Fibroblast of lung (primary cell): Measurements from ENCODE around the gene NFE2L3. TPM values are rescaled to one million over a fixed set of nuclear protein-coding genes. Genes with fewer than 3 reads are reported as not detected.
"Not testable (repeated sequence)": the region's sequence is repeated elsewhere in the genome, so short reads cannot be mapped to it uniquely, and the experiment has no call there.

Experiments used
- DNase-seq, 2 donors: peaks; one replicate each; pipeline versions ENCODE4 v3.0.0 to v3.0.0-alpha.2; 2010; ENCODE audit warnings: low read depth in 2 of 2
- H2AFZ ChIP-seq: 2 replicates; pipeline ENCODE4 v1.5.1; 2012; ENCODE audit warnings: low read length, control low read depth, inconsistent platforms
- H3K27ac ChIP-seq: 2 replicates; pipeline ENCODE4 v1.5.1; 2011; ENCODE audit warnings: low read length, control low read depth; ENCODE audit not compliant: insufficient read depth
- H3K27me3 ChIP-seq: 2 replicates; pipeline ENCODE4 v1.5.1; 2011; ENCODE audit warnings: mild to moderate bottlenecking, low read length; ENCODE audit not compliant: control insufficient read depth, insufficient read depth
- H3K36me3 ChIP-seq: 2 replicates; pipeline ENCODE4 v1.5.1; 2011; ENCODE audit warnings: low read length; ENCODE audit not compliant: control insufficient read depth, insufficient read depth
- H3K4me1 ChIP-seq: 2 replicates; pipeline ENCODE4 v1.5.1; 2011; ENCODE audit warnings: low read length; ENCODE audit not compliant: control insufficient read depth, insufficient read depth; ENCODE audit errors: extremely low read depth
- H3K4me2 ChIP-seq: 2 replicates; pipeline ENCODE4 v1.5.1; 2011; ENCODE audit warnings: low read length, control low read depth; ENCODE audit not compliant: insufficient read depth; ENCODE audit errors: extremely low read depth
- H3K4me3 ChIP-seq, 4 experiments: fragments of 200-600 bp in 1 of 4; sonication (generic) in 1 of 4; replicated peaks in 1 of 4; 2 replicates each; pipeline ENCODE4 v1.5.1; 2011 to 2016; ENCODE audit warnings: low read length in 4 of 4, low read depth in 3 of 4, mild to moderate bottlenecking in 3 of 4, control low read depth in 2 of 4, inconsistent platforms in 1 of 4, mixed read lengths in 1 of 4; ENCODE audit not compliant: insufficient read depth in 1 of 4; ENCODE audit errors: control extremely low read depth in 1 of 4
- H3K79me2 ChIP-seq: 2 replicates; pipeline ENCODE4 v1.5.1; 2012; ENCODE audit warnings: mild to moderate bottlenecking, low read length, inconsistent platforms; ENCODE audit not compliant: control insufficient read depth, insufficient read depth
- H3K9ac ChIP-seq: 2 replicates; pipeline ENCODE4 v1.5.1; 2011; ENCODE audit warnings: mild to moderate bottlenecking, low read length, control low read depth; ENCODE audit not compliant: insufficient read depth
- H3K9me3 ChIP-seq: 2 replicates; pipeline ENCODE4 v1.5.1; 2012; ENCODE audit warnings: low read depth, low read length; ENCODE audit not compliant: control insufficient read depth, insufficient read depth
- H4K20me1 ChIP-seq: 2 replicates; pipeline ENCODE4 v1.5.1; 2011; ENCODE audit warnings: low read length; ENCODE audit not compliant: control insufficient read depth, insufficient read depth; ENCODE audit errors: extremely low read depth
- EZH2 ChIP-seq: IDR thresholded peaks from 2 replicates; pipeline ENCODE4 v1.5.1; 2012; ENCODE audit warnings: low read length, control low read depth, mild to moderate bottlenecking; ENCODE audit errors: missing control alignments
- polyA plus RNA-seq, 2 donors: library from polyadenylated mRNA; depleted of rRNA in 1 of 2; stranded (reverse) in 1 of 2; unstranded in 1 of 2; fragments of >200 nt; gene quantifications; 2 replicates each; pipeline ENCODE4 v1.2.1, GENCODE V29; 2011 to 2012; ENCODE audit warnings: missing spikeins in 1 of 2
- total RNA-seq: library from RNA; depleted of rRNA; stranded (reverse); fragments of >200 nt; gene quantifications from 2 replicates; pipeline ENCODE4 v1.2.1, GENCODE V29; 2014
- TF ChIP-seq, protein P1 (sequence below), 2 donors: IDR thresholded peaks in 1 of 2; conservative IDR thresholded peaks in 1 of 2; 1 replicate in 1 of 2; 2 replicates in 1 of 2; pipeline ENCODE4 v1.5.1; 2011 to 2012; ENCODE audit warnings: low read length in 2 of 2, control low read depth in 1 of 2, inconsistent platforms in 1 of 2, low read depth in 1 of 2, mild to moderate bottlenecking in 1 of 2

Gene NFE2L3
- total and polyA plus RNA-seq, 2 donors (not counting 1 experiment from before 2014, with no cell fraction given), result 5.3 to 9.1 TPM

DNA sequence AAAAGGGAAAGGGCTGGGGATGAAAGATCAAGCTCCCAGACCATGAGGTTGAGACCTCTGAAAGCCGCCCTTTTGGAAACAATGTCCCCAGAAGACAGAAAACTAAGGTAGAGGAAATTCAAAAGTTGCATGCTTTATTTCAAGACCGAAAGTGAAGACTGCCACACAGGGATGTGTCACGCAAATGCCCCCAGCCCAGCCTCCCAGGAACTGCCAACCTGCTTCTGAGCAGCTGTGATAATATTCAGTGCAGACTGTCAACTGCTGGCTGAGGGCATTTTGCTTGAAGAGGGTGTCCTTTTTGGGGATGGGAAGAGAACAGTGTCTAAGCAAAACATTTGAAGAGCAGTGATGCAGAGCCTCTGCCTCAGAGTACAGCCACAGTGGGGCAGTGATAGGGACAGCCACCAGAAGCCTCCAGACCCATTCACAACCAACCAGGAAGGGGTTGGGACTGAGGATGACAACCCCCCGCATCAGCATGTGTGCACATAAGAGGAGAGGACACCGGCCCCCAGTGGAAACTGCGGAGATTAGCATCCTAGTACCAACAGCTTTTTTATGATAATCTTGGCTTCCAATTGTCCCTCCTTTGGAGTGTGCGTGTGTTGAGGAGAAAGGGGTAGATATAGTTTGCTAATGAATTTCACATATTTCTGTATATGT lies 34.7 kb upstream of the NFE2L3 start:
- H2AFZ ChIP-seq, result no peak overlapping the region
- H3K4me2 ChIP-seq, result no peak overlapping the region
- H3K36me3 ChIP-seq, result no peaks in the 10 kb centered on the region
- no peak overlapping the region for H3K27ac ChIP-seq
- no peak for DNase-seq
- H4K20me1 ChIP-seq, result no peaks in the 10 kb centered on the region
- H3K9me3 ChIP-seq, result no peaks in the 10 kb centered on the region
- H3K9ac ChIP-seq, result no peak overlapping the region
- TF ChIP-seq, protein P1, sequence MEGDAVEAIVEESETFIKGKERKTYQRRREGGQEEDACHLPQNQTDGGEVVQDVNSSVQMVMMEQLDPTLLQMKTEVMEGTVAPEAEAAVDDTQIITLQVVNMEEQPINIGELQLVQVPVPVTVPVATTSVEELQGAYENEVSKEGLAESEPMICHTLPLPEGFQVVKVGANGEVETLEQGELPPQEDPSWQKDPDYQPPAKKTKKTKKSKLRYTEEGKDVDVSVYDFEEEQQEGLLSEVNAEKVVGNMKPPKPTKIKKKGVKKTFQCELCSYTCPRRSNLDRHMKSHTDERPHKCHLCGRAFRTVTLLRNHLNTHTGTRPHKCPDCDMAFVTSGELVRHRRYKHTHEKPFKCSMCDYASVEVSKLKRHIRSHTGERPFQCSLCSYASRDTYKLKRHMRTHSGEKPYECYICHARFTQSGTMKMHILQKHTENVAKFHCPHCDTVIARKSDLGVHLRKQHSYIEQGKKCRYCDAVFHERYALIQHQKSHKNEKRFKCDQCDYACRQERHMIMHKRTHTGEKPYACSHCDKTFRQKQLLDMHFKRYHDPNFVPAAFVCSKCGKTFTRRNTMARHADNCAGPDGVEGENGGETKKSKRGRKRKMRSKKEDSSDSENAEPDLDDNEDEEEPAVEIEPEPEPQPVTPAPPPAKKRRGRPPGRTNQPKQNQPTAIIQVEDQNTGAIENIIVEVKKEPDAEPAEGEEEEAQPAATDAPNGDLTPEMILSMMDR (conservative IDR thresholded peaks at IDR 0.05 in 1 of 2, IDR thresholded peaks at IDR 0.05 in 1 of 2; ENCODE audit: low read depth in 1 of 2, low read length in 2 of 2), result no peak
- TF ChIP-seq EZH2, result no peak
- no peaks in the 10 kb centered on the region for H3K4me1 ChIP-seq
- no peaks in the 10 kb centered on the region for H3K79me2 ChIP-seq
- H3K4me3 ChIP-seq, result no peak overlapping the region
- no peaks in the 10 kb centered on the region for H3K27me3 ChIP-seq

- Histone ChIP-seq H3K36me3 (no peaks in the 10 kb centered on the region), H3K4me1 (no peaks in the 10 kb centered on the region), H3K9me3 (no peaks in the 10 kb centered on the region), H3K4me2 (no peak overlapping the region), H3K9ac (no peak overlapping the region), H3K27me3 (no peaks in the 10 kb centered on the region), H3K79me2 (no peaks in the 10 kb centered on the region), H3K4me3 (no peak overlapping the region), H2AFZ (no peak overlapping the region), H4K20me1 (no peaks in the 10 kb centered on the region), H3K27ac (no peak overlapping the region)
- no peak for DNase-seq
- TF ChIP-seq EZH2, result no peak
- TF ChIP-seq, protein P1 (conservative IDR thresholded peaks at IDR 0.05 in 1 of 2, IDR thresholded peaks at IDR 0.05 in 1 of 2; ENCODE audit: low read depth in 1 of 2, low read length in 2 of 2), result no peak
These were observed 34.0 kb upstream of the NFE2L3 start for GRCh38 chr7:26117970-26118369.

GRCh38 chr7:26122745-26123144 lies 29.3 kb upstream of the NFE2L3 start:
- no peak for DNase-seq
- Histone ChIP-seq H3K36me3 (no peaks in the 10 kb centered on the region), H3K4me3 (no peak overlapping the region), H3K79me2 (no peaks in the 10 kb centered on the region), H2AFZ (no peak overlapping the region), H3K27ac (no peak overlapping the region), H4K20me1 (no peaks in the 10 kb centered on the region), H3K4me1 (no peaks in the 10 kb centered on the region), H3K27me3 (no peaks in the 10 kb centered on the region), H3K9me3 (no peaks in the 10 kb centered on the region), H3K4me2 (no peak overlapping the region), H3K9ac (no peak overlapping the region)
- TF ChIP-seq, protein P1 (conservative IDR thresholded peaks at IDR 0.05 in 1 of 2, IDR thresholded peaks at IDR 0.05 in 1 of 2; ENCODE audit: low read depth in 1 of 2, low read length in 2 of 2), result no peak
- TF ChIP-seq EZH2, result no peak

GRCh38 chr7:26124775-26125174 lies 27.2 kb upstream of the NFE2L3 start:
- not testable (repeated sequence) for H3K9me3 ChIP-seq, H2AFZ ChIP-seq, H3K79me2 ChIP-seq, H3K9ac ChIP-seq, DNase-seq, H4K20me1 ChIP-seq, H3K4me2 ChIP-seq, H3K27me3 ChIP-seq, H3K4me1 ChIP-seq, H3K36me3 ChIP-seq, H3K27ac ChIP-seq, H3K4me3 ChIP-seq
